GM12872 (cell line): ENCODE measurements around the gene NFIX.
A peak's percentile ranks its signal among the peaks of the same experiment; 100 is the strongest.

Source experiments
- CTCF ChIP-seq: IDR thresholded peaks from 3 replicates; pipeline ENCODE4 v1.5.1; 2011; ENCODE audit warnings: low read depth, mild to moderate bottlenecking, low read length, moderate library complexity; ENCODE audit not compliant: insufficient read depth

Gene NFIX

DNA sequence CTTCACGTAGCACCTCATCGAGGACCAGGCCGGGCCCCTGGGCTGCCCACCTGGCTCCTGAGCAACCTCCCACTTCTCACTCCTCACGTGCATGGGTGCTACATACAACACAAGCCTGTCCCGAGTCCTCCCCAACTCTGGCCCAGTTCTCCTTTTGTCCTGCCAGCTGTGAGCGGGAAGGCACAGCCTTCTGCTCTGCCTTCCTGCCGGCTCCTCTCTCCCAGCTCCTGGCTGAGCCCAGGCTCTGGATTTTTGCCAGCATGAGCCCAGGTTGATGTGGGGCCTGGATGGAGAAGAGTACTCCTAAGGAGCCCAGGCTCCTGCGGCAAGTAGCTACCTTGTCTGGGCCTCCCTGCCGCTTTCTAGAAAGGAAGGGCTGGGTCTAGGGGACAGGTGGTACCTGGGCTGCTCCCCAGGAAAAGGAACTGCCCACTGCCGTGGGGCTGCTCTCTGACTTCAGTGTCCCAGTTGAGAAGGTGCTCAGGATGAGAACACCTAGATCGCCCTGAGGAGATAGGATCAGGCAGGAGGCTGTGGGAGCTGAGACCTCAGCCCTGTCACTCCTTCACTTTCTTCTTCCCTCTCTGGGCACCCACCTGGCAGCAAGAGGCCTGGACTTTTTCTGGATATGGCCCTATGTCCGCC, 83.7 kb downstream of the NFIX start:
- no peak for TF ChIP-seq CTCF

DNA sequence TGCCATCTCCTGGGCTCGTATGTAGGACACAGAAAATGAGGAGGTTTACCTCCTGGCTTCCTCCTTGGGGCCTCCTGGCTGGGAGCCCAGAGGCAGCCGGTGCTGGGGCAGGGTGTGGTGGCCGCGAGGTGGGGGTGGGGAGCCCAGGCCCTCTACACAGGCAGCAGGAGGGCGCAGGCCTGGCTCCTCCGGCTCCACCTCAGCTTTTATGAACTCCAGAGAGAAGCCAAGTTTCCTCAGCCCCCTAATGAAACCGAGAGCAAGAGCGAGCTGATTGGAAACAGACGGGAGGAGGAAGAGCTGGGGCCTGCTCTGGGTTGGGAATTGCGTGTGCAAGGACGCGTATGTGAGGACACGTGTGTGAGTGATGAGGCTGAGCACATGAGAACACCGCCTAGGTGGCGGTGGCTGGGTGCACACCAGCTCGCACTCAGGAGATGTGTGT, 84.3 kb downstream of the NFIX start:
- no peak for TF ChIP-seq CTCF

DNA sequence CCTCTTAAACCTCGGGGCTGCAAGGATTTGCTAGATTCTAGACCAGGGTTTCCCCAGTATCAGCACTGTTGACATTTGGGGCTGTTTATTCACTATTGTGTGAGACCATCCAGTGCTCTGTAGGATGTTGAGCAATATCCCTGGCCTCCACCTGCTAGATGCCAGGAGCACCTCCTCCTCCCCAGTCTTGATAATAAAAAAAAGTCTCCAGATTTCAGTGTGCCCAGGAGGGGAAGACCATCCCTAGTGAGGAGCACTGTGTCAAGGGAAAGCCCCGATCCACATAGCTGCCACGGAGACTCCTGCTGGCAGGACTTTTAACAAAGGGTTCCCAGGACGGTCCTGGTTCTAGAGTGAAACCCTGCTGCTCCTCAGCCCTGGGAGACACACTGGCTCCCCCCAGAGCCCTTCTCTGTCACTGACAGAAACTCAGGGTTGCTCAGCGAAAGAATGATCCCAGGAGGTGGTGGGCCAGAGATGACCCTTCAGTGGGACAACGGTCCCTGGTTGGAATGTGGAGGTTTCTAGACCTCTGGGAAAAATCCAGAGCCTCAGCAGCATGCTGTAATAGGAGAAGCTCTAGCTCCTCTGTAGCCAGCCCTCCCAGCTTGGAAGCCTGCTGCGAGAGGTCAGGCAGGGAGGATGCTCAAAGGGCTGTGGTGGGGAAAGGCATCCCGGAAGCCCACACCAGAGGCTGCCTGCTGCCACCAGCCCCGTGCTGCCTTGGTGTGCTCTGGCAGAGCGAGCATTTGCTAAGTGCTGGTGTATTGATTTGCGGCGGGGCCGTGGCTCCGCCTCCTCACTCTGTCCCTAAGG, 87.1 kb downstream of the NFIX start:
- TF ChIP-seq CTCF, result peak; percentile 18; the same call in 2 of the 3 replicates

- TF ChIP-seq CTCF, result no peak
These were observed 87.7 kb downstream of the NFIX start for GRCh38 chr19:13083008-13083404.

DNA sequence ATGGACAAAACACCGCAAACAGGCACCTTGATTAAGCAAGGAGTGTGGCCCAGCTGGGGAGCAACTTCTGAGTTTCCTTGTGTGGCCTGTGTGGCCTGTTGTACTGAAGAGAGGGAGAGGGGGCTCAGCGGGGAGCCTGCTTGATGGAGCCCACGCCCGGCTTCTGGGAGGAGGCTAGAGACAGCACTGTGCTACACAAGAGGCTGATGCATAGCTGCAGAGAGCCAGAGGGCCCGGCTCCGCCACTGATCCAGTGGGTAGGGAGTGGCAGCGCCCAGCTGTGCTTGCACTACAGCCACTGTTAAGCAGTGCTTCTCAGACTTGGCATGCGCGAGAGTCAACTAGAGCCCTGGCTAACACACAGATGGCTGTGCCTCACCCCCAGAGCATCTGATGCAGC, 88.4 kb downstream of the NFIX start:
- TF ChIP-seq CTCF, result no peak

- TF ChIP-seq CTCF, result no peak
These were observed 90.4 kb downstream of the NFIX start for GRCh38 chr19:13085666-13086065.

- no peak for TF ChIP-seq CTCF
These were observed 91.1 kb downstream of the NFIX start for GRCh38 chr19:13086341-13086740.
